Activated CD8-positive, alpha-beta T cell treated with anti-CD3 and anti-CD28 coated beads for 36 hours (primary cell): ENCODE data around the gene POLN. TPM values are rescaled to one million over a fixed set of nuclear protein-coding genes. Genes with fewer than 3 reads are reported as not detected.
"Not testable (repeated sequence)": the region's sequence is repeated elsewhere in the genome, so short reads cannot be mapped to it uniquely, and the experiment has no call there.

Experiments used
- ATAC-seq: fragments of 200-7000 bp; cut with Tn5 transposase; one replicate; pipeline ENCODE4 v1.10.0; 2021; ENCODE audit warnings: mild to moderate bottlenecking, moderate library complexity
- CTCF ChIA-PET: fragments of 350-600 bp; sonication (Branson Sonifier 250); formaldehyde crosslinking; loops from one replicate; lab custom pipeline; 2021; ENCODE audit warnings: antibody characterized with exemption; lab: Charles Lee
- POLR2A ChIA-PET: fragments of 350-600 bp; sonication (Branson Sonifier 250); formaldehyde crosslinking; loops from one replicate; lab custom pipeline; 2021; ENCODE audit warnings: antibody characterized with exemption; lab: Charles Lee
- DNase-seq: peaks from one replicate; pipeline ENCODE4 v3.0.0-alpha.2; 2020
- H3K27ac Mint-ChIP-seq: one replicate; pipeline ENCODE4 v1.8.0; 2021; ENCODE audit warnings: mild to moderate bottlenecking, mixed read lengths
- H3K27me3 Mint-ChIP-seq: one replicate; pipeline ENCODE4 v1.8.0; 2021; ENCODE audit warnings: mixed read lengths
- H3K36me3 Mint-ChIP-seq: one replicate; pipeline ENCODE4 v1.8.0; 2021; ENCODE audit warnings: low read depth, mixed read lengths
- H3K4me1 Mint-ChIP-seq: one replicate; pipeline ENCODE4 v1.8.0; 2021; ENCODE audit warnings: low read depth, mixed read lengths
- H3K4me3 Mint-ChIP-seq: one replicate; pipeline ENCODE4 v1.8.0; 2021; ENCODE audit warnings: mild to moderate bottlenecking, moderate library complexity, mixed read lengths
- H3K9me3 Mint-ChIP-seq: one replicate; pipeline ENCODE4 v1.8.0; 2021; ENCODE audit warnings: mixed read lengths
- intact Hi-C: fragments of 100-400 bp; cut with micrococcal nuclease; formaldehyde crosslinking; loops from one replicate; pipeline ENCODE4 v1.10.0; 2022
- total RNA-seq, 2 experiments: library from RNA; stranded (reverse); gene quantifications; one replicate each; pipeline ENCODE4 v1.2.3, GENCODE V29; 2021
- TF ChIP-seq, protein P1 (sequence below): fragments of 200-600 bp; IDR thresholded peaks from one replicate; pipeline ENCODE4 v1.8.0; 2022; ENCODE audit warnings: antibody characterized with exemption, mild to moderate bottlenecking

POLN gene
- total RNA-seq, 2 experiments from 2014 or later: 2.1 to 2.9 TPM

DNA sequence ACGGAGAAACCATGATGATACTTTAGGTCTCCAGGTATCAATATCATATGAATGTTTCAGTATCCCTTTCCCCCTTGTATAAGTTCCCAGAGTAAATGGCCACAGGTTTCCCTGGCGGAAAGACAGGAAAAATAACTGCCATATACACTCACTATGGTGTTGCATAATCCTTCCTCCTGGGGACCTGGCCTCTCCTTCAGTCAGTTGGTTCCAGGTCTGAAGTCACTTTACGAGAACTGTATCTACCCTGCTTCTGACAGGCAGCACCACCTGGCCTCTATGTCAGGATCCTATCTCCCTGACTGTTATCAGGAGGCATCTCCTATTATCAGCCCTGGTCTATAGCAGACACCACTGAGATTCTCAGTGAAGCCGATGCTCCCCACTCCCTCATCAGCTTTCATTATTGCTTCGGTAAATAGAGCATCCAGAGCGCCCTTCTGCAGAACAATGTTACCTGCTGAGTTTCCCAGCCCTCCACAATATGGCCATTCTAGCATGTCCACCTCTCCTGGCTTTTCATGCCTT is 22.6 kb downstream of the POLN start:
- intact Hi-C loops: loop anchor here (10.0 kb wide), 1 partner anchor 226 kb away; no protein-coding TSS in a partner anchor
- H3K4me3 Mint-ChIP-seq: no peak overlapping the region
- no peak overlapping the region for H3K27ac Mint-ChIP-seq
- no peak for ATAC-seq
- DNase-seq: no peak
- peaks cover 4% of the 10 kb centered on the region for H3K36me3 Mint-ChIP-seq
- ChIA-PET POLR2A (interaction anchor here (1.7 kb wide), 1 partner anchor 20 kb away, joined by 4 read pairs; no protein-coding TSS in a partner anchor), CTCF (interaction anchor here (0.6 to 4.5 kb wide), 42 partner anchors 10 to 814 kb away, joined by 3 to 63 read pairs (median 4); partner anchors contain the start of genes FAM193A, HAUS3, POLN and RNF4)
- no peaks in the 10 kb centered on the region for H3K4me1 Mint-ChIP-seq
- TF ChIP-seq, protein P1, sequence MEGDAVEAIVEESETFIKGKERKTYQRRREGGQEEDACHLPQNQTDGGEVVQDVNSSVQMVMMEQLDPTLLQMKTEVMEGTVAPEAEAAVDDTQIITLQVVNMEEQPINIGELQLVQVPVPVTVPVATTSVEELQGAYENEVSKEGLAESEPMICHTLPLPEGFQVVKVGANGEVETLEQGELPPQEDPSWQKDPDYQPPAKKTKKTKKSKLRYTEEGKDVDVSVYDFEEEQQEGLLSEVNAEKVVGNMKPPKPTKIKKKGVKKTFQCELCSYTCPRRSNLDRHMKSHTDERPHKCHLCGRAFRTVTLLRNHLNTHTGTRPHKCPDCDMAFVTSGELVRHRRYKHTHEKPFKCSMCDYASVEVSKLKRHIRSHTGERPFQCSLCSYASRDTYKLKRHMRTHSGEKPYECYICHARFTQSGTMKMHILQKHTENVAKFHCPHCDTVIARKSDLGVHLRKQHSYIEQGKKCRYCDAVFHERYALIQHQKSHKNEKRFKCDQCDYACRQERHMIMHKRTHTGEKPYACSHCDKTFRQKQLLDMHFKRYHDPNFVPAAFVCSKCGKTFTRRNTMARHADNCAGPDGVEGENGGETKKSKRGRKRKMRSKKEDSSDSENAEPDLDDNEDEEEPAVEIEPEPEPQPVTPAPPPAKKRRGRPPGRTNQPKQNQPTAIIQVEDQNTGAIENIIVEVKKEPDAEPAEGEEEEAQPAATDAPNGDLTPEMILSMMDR: no peak
- no peaks in the 10 kb centered on the region for H3K9me3 Mint-ChIP-seq
- H3K27me3 Mint-ChIP-seq: no peaks in the 10 kb centered on the region

DNA sequence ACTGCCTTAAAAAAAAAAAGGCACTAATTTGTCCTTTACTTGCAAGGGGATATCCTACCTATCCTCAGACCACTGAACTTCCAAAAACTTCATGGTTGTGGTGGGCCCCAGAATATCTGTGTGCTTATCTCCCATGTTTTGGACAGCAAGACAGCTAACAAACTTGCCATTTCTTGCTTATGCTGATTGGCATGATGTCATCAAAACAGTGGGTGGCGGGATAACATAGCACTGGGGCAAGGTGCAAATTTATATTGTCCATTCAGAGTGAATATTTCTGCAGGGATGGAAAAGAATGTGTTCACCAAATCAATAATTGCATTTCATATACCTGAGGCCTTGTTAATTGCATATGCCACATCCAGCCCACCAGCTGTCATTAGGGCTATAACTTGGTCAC is 23.5 kb downstream of the POLN start:
- Mint-ChIP-seq H3K4me3 (no peak overlapping the region), H3K27ac (no peak overlapping the region), H3K9me3 (no peaks in the 10 kb centered on the region), H3K36me3 (peaks cover 4% of the 10 kb centered on the region), H3K4me1 (no peaks in the 10 kb centered on the region), H3K27me3 (no peaks in the 10 kb centered on the region)
- ChIA-PET CTCF (interaction anchor here (1.0 to 4.5 kb wide), 3 partner anchors 17 to 225 kb away, joined by 5 to 63 read pairs (median 40); no protein-coding TSS in a partner anchor), POLR2A (interaction anchor here (1.7 kb wide), 1 partner anchor 21 kb away, joined by 4 read pairs; no protein-coding TSS in a partner anchor)
- ATAC-seq: no peak
- intact Hi-C loops: loop anchor here (10.0 kb wide), 1 partner anchor 226 kb away; no protein-coding TSS in a partner anchor
- TF ChIP-seq, protein P1: no peak
- no peak for DNase-seq

DNA sequence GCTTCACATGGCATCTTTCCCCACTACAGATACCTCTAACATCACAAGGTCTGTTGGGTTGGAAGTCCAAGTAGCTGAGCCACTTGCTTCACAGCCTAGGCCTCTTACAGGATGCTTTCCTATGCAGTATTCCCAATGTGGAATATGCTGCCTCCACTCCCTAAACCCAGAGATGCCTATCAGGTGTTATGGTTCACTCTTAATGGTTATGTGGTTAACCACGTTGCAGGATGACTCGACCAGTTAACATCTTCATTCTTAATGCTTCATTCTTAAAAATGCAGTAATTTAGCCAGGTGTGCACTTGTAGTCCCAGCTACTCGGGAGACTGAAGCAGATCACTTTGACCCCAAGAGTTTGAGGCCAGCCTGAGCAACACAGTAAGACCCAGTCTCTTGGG is 24.2 kb downstream of the POLN start:
- ATAC-seq (no peak), DNase-seq (no peak)
- Mint-ChIP-seq H3K36me3 (peaks cover 2% of the 10 kb centered on the region), H3K27me3 (no peaks in the 10 kb centered on the region), H3K9me3 (no peaks in the 10 kb centered on the region), H3K4me3 (no peak overlapping the region), H3K4me1 (no peaks in the 10 kb centered on the region), H3K27ac (no peak overlapping the region)
- intact Hi-C loops: loop anchor here (10.0 kb wide), 1 partner anchor 227 kb away; no protein-coding TSS in a partner anchor
- TF ChIP-seq, protein P1: no peak
- ChIA-PET POLR2A (no interaction called here), CTCF (interaction anchor here (0.7 to 4.5 kb wide), 5 partner anchors 17 to 244 kb away, joined by 3 to 63 read pairs (median 3); no protein-coding TSS in a partner anchor)

DNA sequence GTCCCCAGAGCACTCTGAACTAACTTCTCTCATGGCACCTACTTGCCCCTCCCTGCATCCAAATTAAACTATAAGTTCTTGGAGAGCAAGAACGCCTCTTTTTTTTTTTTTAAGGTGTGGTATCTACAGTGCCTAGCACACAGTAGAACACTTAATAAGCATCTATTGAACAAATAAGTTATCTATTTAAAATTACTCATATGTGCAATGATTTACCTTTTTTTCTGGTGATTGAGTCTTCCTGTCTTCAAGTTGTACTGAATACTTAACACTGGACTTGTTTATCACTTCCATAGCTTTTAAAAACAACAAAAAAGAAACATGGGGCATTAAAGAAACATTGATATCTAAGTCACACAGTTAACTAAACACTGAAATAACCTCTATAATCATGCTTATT is 29.1 kb downstream of the POLN start:
- no peaks in the 10 kb centered on the region for H3K4me1 Mint-ChIP-seq
- H3K9me3 Mint-ChIP-seq: no peaks in the 10 kb centered on the region
- intact Hi-C loops: loop anchor here (10.0 kb wide), 1 partner anchor 232 kb away; no protein-coding TSS in a partner anchor
- DNase-seq: no peak
- H3K36me3 Mint-ChIP-seq: no peaks in the 10 kb centered on the region
- H3K27me3 Mint-ChIP-seq: no peaks in the 10 kb centered on the region
- no peak for ATAC-seq
- H3K4me3 Mint-ChIP-seq: no peak overlapping the region
- POLR2A ChIA-PET: interaction anchor here (0.7 kb wide), 1 partner anchor 29 kb away, joined by 4 read pairs; no protein-coding TSS in a partner anchor
- TF ChIP-seq, protein P1: no peak
- no peak overlapping the region for H3K27ac Mint-ChIP-seq
- CTCF ChIA-PET: no interaction called here

DNA sequence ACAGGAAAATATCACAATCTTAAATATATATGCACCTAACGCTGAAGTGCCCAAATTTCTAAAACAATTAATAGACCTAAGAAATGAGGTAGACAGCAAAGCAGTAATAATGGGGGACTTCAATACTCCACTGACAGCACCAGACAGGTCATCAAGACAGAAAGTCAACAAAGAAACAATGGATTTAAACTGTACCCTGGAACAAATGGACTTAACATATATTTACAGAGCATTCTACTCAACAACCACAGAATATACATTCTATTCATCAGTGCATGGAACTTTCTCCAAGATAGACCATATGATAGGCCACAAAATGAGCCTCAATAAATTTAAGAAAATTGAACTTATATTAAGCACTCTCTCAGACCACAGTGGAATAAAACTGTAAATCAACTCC is 39.1 kb downstream of the POLN start:
- H3K27ac Mint-ChIP-seq, H3K36me3 Mint-ChIP-seq, ATAC-seq, H3K4me3 Mint-ChIP-seq, H3K27me3 Mint-ChIP-seq, H3K4me1 Mint-ChIP-seq, H3K9me3 Mint-ChIP-seq, POLR2A ChIA-PET, intact Hi-C loops, DNase-seq: not testable (repeated sequence)
- CTCF ChIA-PET: interaction anchor here (0.7 to 1.0 kb wide), 2 partner anchors 17 to 246 kb away, joined by 3 read pairs; no protein-coding TSS in a partner anchor
